ENCODE data around the gene PRCP.
A peak's percentile ranks its signal among the peaks of the same experiment; 100 is the strongest.
"Not testable (repeated sequence)": the region's sequence is repeated elsewhere in the genome, so short reads cannot be mapped to it uniquely, and the experiment has no call there.

Gene PRCP

DNA sequence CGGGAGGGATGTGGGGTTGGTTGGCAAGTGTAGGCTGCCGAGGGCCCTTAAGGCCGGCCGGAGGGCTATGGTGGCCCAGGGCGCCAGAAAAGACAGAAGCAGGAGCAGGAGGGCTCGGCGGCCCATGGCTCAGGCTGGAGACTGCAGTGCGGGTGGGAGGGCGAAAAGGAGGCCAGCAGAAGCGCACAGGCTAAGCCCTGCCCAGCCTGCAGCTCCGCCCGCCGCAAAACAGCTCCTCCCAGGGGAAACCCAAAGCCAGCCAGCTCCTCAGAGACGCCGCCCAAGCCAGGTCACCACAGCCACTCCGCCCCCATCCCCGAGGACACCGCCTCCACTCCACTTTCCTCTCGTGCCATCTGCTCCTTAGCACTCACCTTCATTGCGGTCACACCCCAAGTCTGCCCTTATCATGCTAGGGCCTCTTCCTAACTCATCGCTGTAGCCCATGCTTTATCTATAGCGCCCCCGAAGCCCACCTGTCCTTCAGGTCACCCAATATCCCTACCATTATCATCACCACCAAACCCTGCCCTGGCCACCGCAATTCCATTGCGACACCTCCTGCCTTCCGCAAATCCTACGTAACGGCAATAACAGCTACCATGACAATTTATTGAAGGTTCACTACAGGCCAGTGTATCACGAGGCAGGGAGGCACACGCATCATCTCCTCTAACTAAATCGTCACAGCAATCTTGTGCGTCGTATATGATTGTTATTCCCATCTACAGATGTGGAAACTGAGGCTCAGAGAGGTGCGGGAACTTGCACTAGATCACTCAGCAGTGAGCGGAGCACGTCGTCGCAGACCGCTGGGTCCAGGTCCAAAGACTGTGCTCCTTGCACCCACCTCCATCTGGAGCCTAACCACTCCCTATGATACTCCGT lies at the start of gene PRCP:
Gene PRCP (minus strand): TSS at position 154 of the 888 bp plus-strand sequence. CDS start 28 bp downstream, at position 126.
- peak; percentile 82 to 87 for DNase-seq (ENCODE audit: low read depth in 2 of 2)

DNA sequence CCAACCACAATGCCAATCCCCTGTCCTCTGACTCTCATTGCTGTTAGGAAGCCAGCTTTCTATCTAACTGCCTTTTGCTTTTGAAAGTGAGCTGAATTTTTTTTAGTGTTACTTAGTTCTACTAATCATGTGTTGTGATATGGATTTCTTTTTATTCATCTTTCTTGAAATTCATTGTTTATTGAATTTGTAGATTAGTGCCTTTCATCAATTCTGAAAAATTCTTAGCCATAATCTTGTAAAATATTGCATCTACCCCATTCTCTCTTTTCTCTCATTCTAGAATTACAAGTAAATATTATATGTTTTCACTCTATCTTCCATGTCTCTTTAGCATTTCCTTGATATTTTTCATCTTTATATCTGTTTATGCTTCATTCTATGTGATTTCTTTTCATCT lies 49.1 kb upstream of the PRCP start:
- DNase-seq (ENCODE audit: low read depth in 2 of 2): no peak

DNA sequence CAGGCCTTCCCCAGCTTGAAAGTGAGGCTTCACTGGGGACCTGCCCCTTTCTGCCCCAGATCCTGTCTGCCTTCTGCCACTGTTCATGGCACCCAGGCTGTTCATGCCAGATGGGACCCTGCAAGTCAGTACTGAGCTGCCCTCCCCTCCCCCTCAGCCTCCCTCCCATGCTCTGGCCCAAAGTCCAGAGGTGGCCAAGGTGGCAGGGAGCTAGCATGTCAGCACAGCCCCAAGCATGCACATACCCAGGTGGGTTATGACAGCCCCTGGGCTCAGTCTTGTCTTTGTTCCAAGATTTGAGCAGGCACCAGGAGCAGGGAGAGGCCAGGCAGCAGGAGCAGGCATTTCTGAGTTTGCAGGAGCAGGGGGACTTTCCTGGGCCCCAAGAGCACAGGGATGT lies 45.5 kb upstream of the PRCP start:
- no peak for DNase-seq (ENCODE audit: low read depth in 2 of 2)

DNA sequence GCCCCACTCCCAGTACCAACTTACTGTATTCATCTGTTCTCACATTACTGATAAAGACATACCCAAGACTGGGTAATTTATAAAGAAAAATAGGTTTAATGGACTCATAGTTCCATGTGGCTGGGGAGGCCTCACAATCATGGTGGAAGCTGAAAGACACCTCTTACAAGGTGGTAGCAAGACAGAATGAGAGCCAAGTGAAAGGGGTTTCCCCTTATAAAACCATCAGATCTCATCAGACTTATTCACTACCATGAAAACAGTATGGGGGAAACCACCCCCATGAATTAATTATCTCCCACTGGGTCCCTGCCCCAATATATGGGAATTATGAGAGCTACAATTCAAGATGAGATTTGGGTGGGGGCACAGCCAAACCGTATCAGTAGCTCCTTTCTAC lies 44.8 kb upstream of the PRCP start:
- DNase-seq (ENCODE audit: low read depth in 2 of 2): not testable (repeated sequence)

DNA sequence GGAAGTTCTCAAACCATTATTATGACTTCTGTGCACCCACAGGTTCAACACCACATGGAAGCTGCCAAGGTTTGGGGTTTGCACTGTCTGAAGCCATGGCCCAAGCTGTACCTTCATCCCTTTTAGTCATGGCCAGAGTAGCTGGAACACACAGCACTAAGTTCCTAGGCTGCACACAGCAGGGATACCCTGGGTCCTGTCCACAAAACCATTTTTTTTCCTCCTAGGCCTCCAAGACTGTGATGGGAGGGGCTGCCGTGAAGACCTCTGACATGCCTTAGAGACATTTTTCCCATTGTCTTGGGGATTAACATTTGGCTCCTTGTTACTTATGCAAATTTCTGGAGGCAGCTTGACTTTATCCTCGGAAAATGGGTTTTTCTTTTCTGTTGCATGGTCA lies 44.0 kb upstream of the PRCP start:
- DNase-seq (ENCODE audit: low read depth in 2 of 2): no peak

DNA sequence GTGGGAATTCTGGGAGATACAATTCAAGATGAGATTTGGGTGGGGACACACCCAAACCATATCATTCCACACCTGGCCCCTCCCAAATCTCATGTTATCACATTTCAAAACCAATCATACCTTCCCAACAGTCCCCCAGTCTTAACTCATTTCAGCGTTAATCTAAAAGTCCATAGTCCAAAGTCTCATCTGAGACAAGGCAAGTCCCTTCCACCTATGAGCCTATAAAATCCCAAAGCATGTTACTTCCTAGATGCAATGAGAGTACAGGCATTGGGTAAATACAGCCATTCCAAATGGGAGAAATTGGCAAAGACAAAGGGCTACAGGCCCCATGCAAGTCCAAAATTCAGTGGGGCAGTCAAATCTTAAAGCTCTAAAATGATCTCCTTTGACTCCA lies 43.2 kb upstream of the PRCP start:
- not testable (repeated sequence) for DNase-seq (ENCODE audit: low read depth in 2 of 2)

DNA sequence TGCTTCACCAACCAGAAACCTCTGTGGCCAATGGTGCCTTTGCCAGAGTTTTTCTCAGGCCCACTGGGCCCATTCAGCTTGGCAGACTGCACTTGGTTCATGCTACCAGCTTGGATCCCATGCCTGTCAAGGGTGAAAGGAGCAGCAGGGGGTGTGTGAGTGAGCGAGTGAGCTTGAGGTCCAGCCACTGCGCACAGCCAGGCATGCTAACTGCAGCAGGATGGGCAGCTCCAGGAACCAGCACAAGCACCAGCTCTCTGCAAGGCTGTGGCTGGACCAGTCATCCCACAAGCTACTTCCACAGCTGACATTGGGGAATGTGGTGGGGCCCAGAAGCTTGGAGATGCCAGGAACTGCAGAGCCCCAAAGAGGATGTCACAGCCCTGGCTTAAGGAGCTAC lies 42.1 kb upstream of the PRCP start:
- no peak for DNase-seq (ENCODE audit: low read depth in 2 of 2)

DNA sequence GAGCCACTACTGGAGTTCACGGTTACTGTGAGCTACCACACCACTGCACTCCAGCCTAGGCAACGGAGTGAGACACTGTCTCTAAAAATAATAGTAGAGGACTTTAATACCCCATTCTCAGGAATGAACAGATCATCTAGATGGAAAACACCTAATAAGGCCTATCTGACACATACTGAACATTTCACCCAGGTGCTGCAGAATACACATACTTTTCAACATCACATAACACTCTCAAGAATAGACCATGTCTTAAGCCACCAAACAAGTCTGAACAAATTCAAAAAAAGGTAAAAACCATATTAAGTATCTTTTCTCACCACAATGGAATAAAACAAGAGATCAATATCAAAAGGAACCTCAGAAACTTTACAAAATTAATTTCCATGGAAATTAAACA lies 39.2 kb upstream of the PRCP start:
- no peak for DNase-seq (ENCODE audit: low read depth in 2 of 2)

DNA sequence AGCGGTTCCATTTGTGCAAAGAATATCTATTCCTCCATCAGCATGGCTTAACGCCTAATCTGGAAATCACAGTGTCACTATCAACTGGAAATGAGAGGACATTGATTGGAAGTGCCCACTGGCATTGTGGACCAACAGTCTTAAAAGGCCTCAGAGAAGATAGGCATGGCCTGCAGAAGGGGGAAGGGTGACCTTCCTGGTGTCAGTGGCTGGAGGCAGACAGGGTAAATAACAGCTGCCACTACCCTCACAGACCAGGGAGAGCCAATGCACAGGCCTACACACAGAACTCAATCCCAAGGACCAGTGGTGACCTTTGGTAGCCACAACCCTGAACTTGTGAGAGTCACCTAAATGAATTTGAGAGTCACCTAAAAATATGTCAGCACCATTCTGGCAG lies 37.3 kb upstream of the PRCP start:
- DNase-seq (ENCODE audit: low read depth in 2 of 2): no peak

DNA sequence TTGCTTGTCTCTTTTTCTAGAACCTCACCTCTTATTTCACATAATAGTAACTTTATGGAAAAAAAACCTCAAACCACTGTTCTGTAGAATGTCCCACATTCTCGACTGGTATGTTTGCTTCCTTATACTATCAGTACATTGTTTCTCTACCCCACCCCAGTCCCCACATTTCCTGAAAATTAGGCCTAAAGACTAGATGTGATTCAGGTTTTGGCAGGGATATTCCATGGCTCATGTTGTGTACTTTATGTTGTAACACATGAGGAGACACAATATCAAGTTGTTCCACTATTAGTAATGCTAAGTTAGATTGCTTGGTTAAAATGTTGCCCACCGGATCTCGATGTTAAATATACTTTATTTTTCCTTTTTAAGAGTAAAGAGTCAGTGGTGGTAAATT lies 36.0 kb upstream of the PRCP start:
- DNase-seq (ENCODE audit: low read depth in 2 of 2): no peak

DNA sequence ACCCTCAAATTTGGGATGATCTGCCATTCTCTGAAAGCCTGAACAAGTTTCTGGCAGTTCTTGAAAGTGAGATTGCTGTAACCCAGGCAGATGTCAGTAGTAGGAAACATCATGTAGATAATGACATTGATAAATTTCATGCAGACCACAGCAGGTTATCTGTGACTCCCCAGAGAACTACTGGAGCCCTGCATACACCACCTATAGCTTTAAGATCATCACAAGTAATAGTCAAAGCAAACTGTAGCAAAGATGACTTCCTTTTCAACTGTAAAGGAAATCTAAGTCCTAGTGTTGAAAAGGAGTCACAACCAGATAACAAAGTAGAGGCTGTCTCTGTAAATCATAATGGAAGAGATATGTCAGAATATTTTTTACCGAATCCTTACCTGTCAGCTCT lies 32.3 kb upstream of the PRCP start:
- DNase-seq (ENCODE audit: low read depth in 2 of 2): no peak

DNA sequence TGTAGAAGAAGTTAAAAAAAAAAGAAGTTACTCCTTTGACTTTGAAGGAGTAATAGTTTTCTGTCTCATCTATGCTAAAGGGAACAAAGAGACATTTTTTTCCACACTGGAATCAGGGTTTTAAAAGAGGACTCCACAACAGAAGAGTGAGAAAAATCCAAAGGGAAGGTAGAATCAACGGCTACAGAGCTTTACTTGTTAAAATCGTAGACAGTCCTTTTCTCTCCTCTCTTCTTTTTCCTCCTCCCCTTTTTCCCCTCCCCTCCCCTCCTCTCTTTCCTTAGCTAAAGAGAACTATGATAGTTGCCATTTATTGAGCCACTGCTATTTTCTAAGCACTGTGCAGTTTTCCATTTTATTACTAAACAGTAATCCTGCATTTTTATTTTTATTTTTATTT lies 30.5 kb upstream of the PRCP start:
- DNase-seq (ENCODE audit: low read depth in 2 of 2): no peak

DNA sequence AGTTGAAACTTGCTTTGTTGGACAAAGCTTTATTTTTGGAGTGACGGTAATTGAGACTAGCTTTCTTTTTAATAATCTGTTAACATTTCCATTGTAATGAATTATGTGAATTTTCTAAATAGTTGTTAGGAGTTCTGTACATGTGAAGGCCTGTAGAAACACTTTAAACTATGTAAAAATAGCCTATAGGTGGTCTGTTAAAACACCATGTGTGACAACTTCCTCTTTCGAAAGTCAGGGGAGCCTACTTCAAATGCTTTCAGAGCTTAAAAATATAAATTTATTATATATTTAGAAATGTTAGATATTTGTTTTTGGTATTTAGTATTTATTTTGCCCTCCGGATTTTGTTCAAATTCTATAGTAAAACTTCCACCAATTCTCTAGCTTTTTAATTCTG lies 30.0 kb upstream of the PRCP start:
- DNase-seq (ENCODE audit: low read depth in 2 of 2): no peak

DNA sequence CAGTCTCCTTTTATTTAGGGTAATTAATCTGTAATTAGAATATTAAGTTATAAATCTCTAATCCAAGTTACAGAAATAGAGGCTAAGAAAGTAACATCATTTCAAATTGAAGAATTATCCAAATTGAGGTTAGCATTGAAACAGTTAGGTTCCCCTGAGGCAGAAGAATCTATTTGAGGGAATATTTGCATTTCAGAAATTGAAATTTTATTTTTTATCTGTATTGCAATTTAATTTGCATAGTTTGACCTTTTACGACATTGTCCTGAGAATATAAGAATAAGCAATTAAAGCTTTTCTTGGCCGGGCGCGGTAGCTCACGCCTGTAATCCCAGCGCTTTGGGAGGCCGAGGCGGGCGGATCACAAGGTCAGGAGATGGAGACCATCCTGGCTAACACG lies 28.9 kb upstream of the PRCP start:
- no peak for DNase-seq (ENCODE audit: low read depth in 2 of 2)

DNA sequence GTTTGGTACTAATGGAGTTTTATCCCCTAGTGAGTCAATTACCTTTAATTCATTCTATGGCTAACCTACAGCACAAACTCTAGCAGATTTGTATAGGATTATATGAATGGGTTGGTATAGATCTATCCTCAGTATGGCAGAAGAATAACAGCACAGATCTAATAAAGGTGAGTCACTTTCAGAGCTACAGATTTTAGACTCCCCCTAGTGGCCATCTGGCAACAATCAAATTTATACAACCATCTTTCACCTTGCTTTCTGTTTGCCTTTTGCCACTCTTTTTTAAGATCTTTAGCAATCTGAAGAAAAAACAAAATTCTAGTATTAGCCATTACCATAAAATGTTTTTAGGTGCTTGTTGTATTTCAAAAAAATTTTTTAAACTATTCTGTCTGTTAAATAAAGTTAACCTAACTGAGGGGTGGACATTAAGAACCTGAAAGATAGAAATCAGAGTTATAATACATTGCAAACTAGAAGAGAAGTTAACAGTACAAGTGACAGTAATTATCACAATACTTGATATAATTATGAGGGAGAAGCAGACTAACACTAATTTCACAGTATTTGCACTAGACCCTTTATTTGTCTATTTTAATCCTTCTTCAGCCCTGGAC lies 27.1 kb upstream of the PRCP start:
- peak in 1 of 2 donors; percentile 22 for DNase-seq (ENCODE audit: low read depth in 2 of 2)

DNA sequence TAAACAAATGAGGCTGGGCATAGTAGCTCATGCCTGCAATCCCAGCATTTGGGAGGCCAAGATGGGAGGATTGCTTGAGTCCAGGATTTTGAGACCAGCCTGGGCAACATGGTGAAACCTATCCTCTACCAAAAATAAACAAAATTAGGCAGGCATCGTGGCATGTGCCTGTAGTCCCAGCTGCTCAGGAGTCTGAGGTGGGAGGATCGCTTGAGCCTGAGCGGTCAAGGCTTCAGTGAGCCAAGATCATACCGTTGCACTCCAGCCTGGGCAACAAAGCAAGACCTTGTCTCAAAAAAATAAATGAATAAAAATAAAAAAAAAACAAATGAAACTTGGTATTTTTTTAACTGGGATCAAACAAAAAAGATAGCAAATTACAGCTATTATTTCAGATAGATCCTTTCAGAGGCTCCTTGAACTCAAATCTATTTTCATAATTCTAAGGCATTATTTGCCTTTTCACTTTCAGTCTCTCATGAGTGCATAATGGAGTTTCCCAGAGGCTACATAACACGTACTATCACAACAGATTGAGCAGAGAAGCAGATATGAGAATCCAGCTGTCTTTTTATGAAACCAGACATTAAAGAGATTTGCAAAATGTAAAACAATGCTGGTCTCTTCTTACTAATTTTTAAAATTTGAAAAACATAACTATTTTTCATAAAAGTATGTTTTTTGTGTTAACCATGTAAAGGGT lies 24.4 kb upstream of the PRCP start:
- DNase-seq (ENCODE audit: low read depth in 2 of 2): no peak

DNA sequence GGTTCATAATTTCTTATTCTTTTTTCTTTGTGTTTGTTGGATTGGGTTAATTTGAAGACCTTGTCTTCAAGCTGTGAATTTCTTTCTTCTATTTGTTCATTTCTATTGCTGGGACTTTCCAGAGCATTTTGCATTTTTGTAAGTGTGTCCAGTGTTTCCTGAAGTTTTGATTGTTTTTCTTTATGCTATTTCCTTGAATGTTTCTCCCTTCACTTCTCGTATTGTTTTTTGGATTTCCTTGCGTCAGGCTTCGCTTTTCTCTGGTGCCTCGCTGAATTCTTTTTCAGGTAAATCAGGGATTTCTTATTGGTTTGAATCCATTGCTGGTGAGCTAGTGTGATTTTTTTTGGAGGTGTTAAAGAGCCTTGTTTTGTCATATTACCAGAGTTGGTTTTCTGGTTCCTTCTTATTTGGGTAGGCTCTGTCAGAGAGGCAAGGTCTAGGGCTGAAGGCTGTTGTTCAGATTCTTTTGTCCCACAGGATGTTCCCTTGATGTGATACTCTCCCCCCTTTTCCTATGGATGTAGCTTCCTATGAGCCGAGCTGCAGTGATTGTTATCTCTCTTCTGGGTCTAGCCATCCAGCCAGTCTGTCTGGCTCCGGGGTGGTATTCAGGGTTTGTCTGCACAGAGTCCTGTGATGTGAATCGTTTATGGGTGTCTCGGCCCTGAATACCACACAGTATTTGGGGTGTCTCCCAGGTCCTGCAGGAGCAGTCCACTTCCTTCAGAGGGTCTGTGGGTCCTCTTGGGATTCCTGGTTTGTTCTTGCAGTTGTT lies 22.4 kb upstream of the PRCP start:
- not testable (repeated sequence) for DNase-seq (ENCODE audit: low read depth in 2 of 2)

DNA sequence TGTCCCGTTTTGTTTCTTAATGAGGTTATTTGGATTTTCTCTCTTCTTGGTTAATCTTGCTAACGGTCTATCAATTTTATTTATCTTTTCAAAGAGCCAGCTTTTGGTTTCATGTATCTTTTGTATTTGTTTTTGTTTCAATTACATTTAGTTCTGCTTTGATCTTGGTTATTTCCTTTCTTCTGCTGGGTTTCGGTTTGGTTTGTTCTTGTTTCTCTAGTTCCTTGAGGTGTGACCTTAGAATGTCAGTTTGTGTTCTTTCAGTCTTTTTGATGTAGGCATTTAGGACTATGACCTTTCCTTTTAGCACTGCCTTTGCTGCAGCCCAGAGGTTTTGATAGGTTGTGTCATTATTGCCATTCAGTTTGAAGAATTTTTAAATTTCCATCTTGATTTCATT lies 20.0 kb upstream of the PRCP start:
- DNase-seq (ENCODE audit: low read depth in 2 of 2): not testable (repeated sequence)

DNA sequence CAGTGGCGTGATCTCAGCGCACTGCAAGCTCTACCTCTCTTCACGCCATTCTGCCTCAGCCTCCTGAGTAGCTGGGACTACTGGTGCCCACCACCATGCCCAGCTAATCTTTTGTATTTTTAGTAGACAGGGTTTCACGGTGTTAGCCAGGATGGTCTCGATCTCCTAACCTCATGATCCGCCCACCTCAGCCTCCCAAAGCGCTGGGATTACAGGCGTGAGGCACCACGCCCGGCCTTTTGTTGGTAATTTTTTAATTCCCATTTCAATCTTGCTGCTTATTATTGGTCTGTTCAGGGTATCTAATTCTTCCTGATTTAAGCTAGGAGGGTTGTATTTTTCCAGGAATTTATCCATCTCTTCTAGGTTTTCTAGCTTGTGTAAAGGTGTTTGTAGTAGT lies 19.6 kb upstream of the PRCP start:
- not testable (repeated sequence) for DNase-seq (ENCODE audit: low read depth in 2 of 2)

DNA sequence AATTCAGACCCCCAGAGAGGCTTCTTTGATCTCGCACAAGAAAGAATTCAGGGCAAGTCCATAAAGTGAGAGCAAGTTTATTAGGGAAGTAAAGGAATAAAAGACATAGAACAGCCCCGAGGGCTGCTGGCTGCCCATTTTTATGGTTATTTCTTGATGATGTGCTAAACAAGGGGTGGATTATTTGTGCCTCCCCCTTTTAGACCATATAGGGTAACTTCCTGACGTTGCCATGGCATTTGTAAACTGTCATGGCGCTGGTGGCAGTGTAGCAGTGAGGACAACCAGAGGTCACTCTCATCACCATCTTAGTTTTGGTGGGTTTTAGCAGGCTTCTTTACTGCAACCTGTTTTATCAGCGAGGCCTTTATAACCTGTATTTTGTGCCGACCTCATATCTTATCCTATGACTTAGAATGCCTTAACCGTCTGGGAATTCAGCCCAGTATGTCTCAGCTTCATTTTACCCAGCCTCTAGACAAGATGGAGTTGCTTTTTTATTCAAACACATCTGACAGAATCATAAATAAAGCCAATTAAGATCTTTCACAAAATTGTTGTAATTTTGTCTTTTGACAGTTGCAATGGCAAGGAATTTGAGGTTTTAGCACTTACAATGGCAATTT lies 8.9 kb upstream of the PRCP start:
- DNase-seq (ENCODE audit: low read depth in 2 of 2): no peak

DNA sequence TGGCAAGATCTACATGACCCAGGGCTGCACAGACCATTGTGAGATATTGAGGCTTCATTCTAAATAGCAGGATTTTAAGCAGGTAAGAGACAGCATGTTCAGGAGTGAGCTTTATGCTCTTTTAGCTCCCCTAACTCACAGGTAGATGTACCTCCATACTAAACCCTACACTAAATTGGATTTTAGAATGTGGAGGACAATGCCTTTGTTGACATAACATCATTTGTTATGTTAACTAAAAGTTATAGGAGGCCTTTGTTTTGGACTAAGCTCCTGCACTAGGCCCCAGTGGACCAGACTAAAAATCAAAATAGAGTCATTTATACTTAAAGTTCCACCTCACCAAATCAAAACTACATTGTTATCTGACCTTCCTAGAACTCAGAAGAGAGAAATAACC lies 8.1 kb upstream of the PRCP start:
- DNase-seq (ENCODE audit: low read depth in 2 of 2): no peak

DNA sequence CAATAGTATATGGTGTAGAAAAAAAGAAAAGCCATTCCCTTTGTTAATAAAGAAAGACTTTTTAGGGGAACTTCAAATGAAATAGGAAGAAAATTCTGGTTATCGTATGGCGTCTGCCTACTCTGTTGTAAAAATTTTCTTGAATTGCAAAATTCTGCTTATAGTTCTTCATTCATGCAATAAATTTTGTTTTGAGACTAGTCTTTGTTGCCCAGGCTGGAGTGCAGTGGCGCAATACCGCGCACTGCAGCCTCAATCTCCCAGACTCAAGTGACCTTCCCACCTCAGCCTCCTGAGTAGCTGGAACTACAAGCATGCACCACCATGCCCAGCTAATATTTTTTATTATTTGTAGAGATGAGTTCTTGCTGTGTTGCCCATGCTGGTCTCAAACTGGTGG lies 7.1 kb upstream of the PRCP start:
- DNase-seq (ENCODE audit: low read depth in 2 of 2): no peak
